Amygdala (tissue), 56 donors: Measurements from ENCODE around the gene TCTA.
"Not testable (repeated sequence)": the region's sequence is repeated elsewhere in the genome, so short reads cannot be mapped to it uniquely, and the experiment has no call there.

Source experiments
- DNase-seq, 56 donors: peaks; one replicate each; lab custom pipeline; 2025; lab: John Stamatoyannopoulos, UW

Gene TCTA

GRCh38 chr3:49411968-49412631 is at the start of gene TCTA, which contains the start of gene RHOA:
TCTA (plus strand) TSS chr3:49412423; CDS start chr3:49412427, 4 bp downstream.
RHOA (minus strand) TSS chr3:49411976; CDS start chr3:49375589, 36,387 bp downstream.
- peak; percentile 62 to 100 (median 98) for DNase-seq

- no peak for DNase-seq
Observed at GRCh38 chr3:49362561-49362960, 49.7 kb upstream of the TCTA start.

GRCh38 chr3:49370585-49371290 is 41.5 kb upstream of the TCTA start:
- DNase-seq: no peak

GRCh38 chr3:49371946-49372345 is 40.3 kb upstream of the TCTA start:
- DNase-seq: no peak

GRCh38 chr3:49377483-49377882 is 34.7 kb upstream of the TCTA start:
- DNase-seq: no peak

GRCh38 chr3:49378249-49378895 is 33.9 kb upstream of the TCTA start:
- DNase-seq: no peak

- no peak for DNase-seq
Observed at GRCh38 chr3:49383387-49383786, 28.8 kb upstream of the TCTA start.

- DNase-seq: no peak
Observed at GRCh38 chr3:49385617-49386016, 26.6 kb upstream of the TCTA start.

GRCh38 chr3:49386056-49386756 is 26.0 kb upstream of the TCTA start:
- DNase-seq: no peak

GRCh38 chr3:49387721-49388120 is 24.5 kb upstream of the TCTA start:
- DNase-seq: no peak

- no peak for DNase-seq
Observed at GRCh38 chr3:49388289-49388820, 23.9 kb upstream of the TCTA start.

- no peak for DNase-seq
Observed at GRCh38 chr3:49389297-49389696, 22.9 kb upstream of the TCTA start.

- not testable (repeated sequence) for DNase-seq
Observed at GRCh38 chr3:49391310-49391709, 20.9 kb upstream of the TCTA start.

- DNase-seq: peak in 8 of 56 donors; percentile 4 to 42 (median 18)
Observed at GRCh38 chr3:49397470-49397869, 14.8 kb upstream of the TCTA start.

GRCh38 chr3:49399461-49399860 is 12.8 kb upstream of the TCTA start:
- DNase-seq: no peak

- no peak for DNase-seq
Observed at GRCh38 chr3:49401766-49402165, 10.5 kb upstream of the TCTA start.

GRCh38 chr3:49403891-49404290 is 8.3 kb upstream of the TCTA start:
- DNase-seq: no peak

- not testable (repeated sequence) for DNase-seq
Observed at GRCh38 chr3:49405570-49405969, 6.7 kb upstream of the TCTA start.

- no peak for DNase-seq
Observed at GRCh38 chr3:49406571-49407565, 5.4 kb upstream of the TCTA start.
